Activated T-cell treated with anti-CD3 and anti-CD28 coated beads, Interleukin-2, amount 50 U/mL, for 72 hours (primary cell): ENCODE data around the gene AFAP1. TPM values are rescaled to one million over a fixed set of nuclear protein-coding genes. Genes with fewer than 3 reads are reported as not detected.

Experiments used
- ATAC-seq, 2 donors: fragments of 150-1000 bp; cut with Tn5 transposase; replicated peaks in 1 of 2; 2 replicates each; pipeline ENCODE4 v1.10.0; 2021; ENCODE audit warnings: moderate library complexity in 2 of 2, mild to moderate bottlenecking in 1 of 2
- DNase-seq, 2 donors: peaks; one replicate each; pipeline ENCODE4 v3.0.0; 2021 to 2022; ENCODE audit warnings: mixed read lengths in 1 of 2
- H3K27ac Mint-ChIP-seq: one replicate; pipeline ENCODE4 v1.8.0; 2022; ENCODE audit warnings: mild to moderate bottlenecking, moderate library complexity, mixed read lengths
- H3K27me3 Mint-ChIP-seq: one replicate; pipeline ENCODE4 v1.8.0; 2022; ENCODE audit warnings: low read depth, mixed read lengths
- H3K36me3 Mint-ChIP-seq, 2 donors: one replicate each; pipeline ENCODE4 v1.8.0; 2022; ENCODE audit warnings: mixed read lengths in 2 of 2, mild to moderate bottlenecking in 1 of 2; ENCODE audit not compliant: insufficient read depth in 2 of 2
- H3K4me1 Mint-ChIP-seq: one replicate; pipeline ENCODE4 v1.8.0; 2022; ENCODE audit warnings: low read depth, mixed read lengths
- H3K4me3 Mint-ChIP-seq, 2 donors: one replicate each; pipeline ENCODE4 v1.8.0; 2022; ENCODE audit warnings: mild to moderate bottlenecking in 2 of 2, mixed read lengths in 2 of 2, moderate library complexity in 2 of 2
- H3K9me3 Mint-ChIP-seq, 2 donors: one replicate each; pipeline ENCODE4 v1.8.0; 2022; ENCODE audit warnings: mixed read lengths in 2 of 2
- total RNA-seq, 2 donors: library from RNA; stranded (reverse); gene quantifications; one replicate each; pipeline ENCODE4 v1.2.3, GENCODE V29; 2022

The AFAP1 gene, protein sequence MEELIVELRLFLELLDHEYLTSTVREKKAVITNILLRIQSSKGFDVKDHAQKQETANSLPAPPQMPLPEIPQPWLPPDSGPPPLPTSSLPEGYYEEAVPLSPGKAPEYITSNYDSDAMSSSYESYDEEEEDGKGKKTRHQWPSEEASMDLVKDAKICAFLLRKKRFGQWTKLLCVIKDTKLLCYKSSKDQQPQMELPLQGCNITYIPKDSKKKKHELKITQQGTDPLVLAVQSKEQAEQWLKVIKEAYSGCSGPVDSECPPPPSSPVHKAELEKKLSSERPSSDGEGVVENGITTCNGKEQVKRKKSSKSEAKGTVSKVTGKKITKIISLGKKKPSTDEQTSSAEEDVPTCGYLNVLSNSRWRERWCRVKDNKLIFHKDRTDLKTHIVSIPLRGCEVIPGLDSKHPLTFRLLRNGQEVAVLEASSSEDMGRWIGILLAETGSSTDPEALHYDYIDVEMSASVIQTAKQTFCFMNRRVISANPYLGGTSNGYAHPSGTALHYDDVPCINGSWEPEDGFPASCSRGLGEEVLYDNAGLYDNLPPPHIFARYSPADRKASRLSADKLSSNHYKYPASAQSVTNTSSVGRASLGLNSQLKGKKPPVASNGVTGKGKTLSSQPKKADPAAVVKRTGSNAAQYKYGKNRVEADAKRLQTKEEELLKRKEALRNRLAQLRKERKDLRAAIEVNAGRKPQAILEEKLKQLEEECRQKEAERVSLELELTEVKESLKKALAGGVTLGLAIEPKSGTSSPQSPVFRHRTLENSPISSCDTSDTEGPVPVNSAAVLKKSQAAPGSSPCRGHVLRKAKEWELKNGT
- total RNA-seq: 10 to 100 TPM; 30.6 to 49.3 TPM

DNA sequence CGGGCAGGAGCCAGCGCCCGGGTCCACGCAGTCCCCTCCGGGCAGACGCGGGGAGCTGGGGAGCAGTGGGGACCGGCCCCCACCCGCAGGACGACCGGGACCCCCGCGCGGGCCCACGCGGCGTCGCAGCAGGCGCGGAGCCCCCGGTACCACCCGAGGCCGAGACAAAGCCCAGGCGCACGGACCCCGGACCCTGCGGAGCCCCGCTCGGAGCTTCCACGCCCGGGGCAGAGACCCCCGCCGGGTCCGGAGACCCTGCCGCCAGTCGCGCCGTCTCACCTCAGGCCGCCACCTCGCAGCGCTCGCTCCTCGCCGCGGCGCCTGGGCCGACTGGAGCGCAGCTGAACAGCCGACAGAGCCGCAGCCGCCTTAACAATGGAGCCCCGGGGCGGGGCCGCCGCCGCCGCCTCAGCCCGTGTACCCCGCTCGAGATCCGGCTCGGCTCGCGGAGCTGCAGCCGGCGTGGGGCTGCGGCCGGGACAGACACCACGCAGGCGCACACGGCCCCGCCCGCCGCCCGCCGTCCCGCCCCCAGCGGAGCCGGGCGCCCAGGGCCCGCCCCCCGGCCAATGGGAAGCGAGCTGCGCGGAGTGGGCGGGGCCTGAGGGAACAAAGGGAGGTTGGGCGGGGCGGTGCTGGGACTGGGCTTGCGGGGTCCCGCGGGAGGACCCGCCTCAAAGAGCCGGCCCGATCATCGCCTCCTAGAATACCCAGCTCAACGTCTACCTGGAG, at the start of gene AFAP1:
Gene AFAP1 (minus strand): TSS at position 485 of the 732 bp plus-strand sequence. CDS start 67,783 bp downstream, outside the sequence.
- no peak within 1 kb of the TSS for H3K27ac Mint-ChIP-seq
- ATAC-seq: peak; percentile 95 to 97
- peak within 1 kb of the TSS; percentile 81 to 91 for H3K4me3 Mint-ChIP-seq
- peak; percentile 89 to 94 for DNase-seq
- no peaks in the 10 kb centered on the region for H3K36me3 Mint-ChIP-seq
- peaks cover 26% of the 10 kb centered on the region for H3K4me1 Mint-ChIP-seq
- no peaks in the 10 kb centered on the region for H3K9me3 Mint-ChIP-seq
- peaks cover 31% of the 10 kb centered on the region for H3K27me3 Mint-ChIP-seq

GRCh38 chr4:7988437-7988836, 48.8 kb upstream of the AFAP1 start:
- no peak for DNase-seq
- Mint-ChIP-seq H3K9me3 (no peaks in the 10 kb centered on the region), H3K36me3 (no peaks in the 10 kb centered on the region), H3K27me3 (no peaks in the 10 kb centered on the region), H3K27ac (no peak overlapping the region), H3K4me1 (peaks cover 6% of the 10 kb centered on the region), H3K4me3 (no peak overlapping the region)
- no peak for ATAC-seq

- Mint-ChIP-seq H3K9me3 (no peaks in the 10 kb centered on the region), H3K36me3 (no peaks in the 10 kb centered on the region), H3K4me1 (peaks cover 6% of the 10 kb centered on the region), H3K27me3 (no peaks in the 10 kb centered on the region), H3K4me3 (no peak overlapping the region), H3K27ac (no peak overlapping the region)
- ATAC-seq: peak; percentile 81 to 82
- peak; percentile 70 to 83 for DNase-seq
Measured at GRCh38 chr4:7987148-7987989, 47.7 kb upstream of the AFAP1 start.

- Mint-ChIP-seq H3K4me3 (peak overlapping the region; percentile 4 to 28), H3K27me3 (no peaks in the 10 kb centered on the region), H3K4me1 (peaks cover 6% of the 10 kb centered on the region), H3K36me3 (no peaks in the 10 kb centered on the region), H3K27ac (no peak overlapping the region), H3K9me3 (no peaks in the 10 kb centered on the region)
- no peak for DNase-seq
- peak; percentile 27 for ATAC-seq
Measured at GRCh38 chr4:7985891-7986441, 46.3 kb upstream of the AFAP1 start.

GRCh38 chr4:7985072-7985471, 45.4 kb upstream of the AFAP1 start:
- H3K27me3 Mint-ChIP-seq: no peaks in the 10 kb centered on the region
- no peak overlapping the region for H3K27ac Mint-ChIP-seq
- ATAC-seq (peak in 1 of 2 donors; percentile 24), DNase-seq (no peak)
- peaks cover 6% of the 10 kb centered on the region for H3K4me1 Mint-ChIP-seq
- H3K4me3 Mint-ChIP-seq: no peak overlapping the region
- no peaks in the 10 kb centered on the region for H3K36me3 Mint-ChIP-seq
- H3K9me3 Mint-ChIP-seq: no peaks in the 10 kb centered on the region

GRCh38 chr4:7984286-7984925, 44.7 kb upstream of the AFAP1 start:
- Mint-ChIP-seq H3K9me3 (no peaks in the 10 kb centered on the region), H3K36me3 (no peaks in the 10 kb centered on the region), H3K4me3 (no peak overlapping the region), H3K27ac (no peak overlapping the region), H3K27me3 (no peaks in the 10 kb centered on the region), H3K4me1 (peaks cover 6% of the 10 kb centered on the region)
- ATAC-seq (no peak), DNase-seq (no peak)

- Mint-ChIP-seq H3K36me3 (no peaks in the 10 kb centered on the region), H3K4me3 (no peak overlapping the region), H3K9me3 (no peaks in the 10 kb centered on the region), H3K4me1 (peaks cover 6% of the 10 kb centered on the region), H3K27me3 (no peaks in the 10 kb centered on the region), H3K27ac (no peak overlapping the region)
- no peak for DNase-seq
- no peak for ATAC-seq
Measured at GRCh38 chr4:7983296-7983695, 43.6 kb upstream of the AFAP1 start.

DNA sequence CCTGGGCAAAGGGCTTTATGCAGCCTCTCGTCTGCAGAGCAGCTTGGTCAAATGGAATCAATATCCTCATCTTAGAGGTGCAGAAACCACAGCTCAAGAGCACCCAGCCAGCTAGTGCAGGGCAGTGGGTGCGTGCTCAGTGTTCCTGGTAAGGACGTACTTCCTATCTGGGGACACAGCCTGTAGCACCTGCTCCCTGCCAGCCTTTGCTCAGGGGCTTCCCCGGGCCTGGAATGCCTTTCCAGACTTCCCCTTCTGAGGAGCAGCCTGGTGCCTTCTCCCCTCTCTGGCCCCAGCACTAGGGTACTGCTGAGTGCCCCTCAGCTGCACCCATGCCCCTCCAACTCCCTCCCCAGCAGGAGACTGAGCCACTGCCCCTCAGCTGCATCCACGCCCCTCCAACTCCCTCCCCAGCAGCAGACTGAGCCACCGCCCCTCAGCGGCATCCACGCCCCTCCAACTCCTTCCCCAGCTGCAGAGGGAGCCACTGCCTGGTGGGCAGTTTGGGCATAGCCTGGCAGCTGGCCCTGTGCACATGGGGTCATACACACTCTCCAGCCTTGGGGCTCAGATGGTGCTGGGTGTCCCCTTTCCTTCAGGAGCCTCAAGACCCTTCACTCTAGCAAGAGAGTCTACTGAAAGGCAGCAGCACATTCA, 42.2 kb upstream of the AFAP1 start:
- Mint-ChIP-seq H3K27me3 (no peaks in the 10 kb centered on the region), H3K36me3 (no peaks in the 10 kb centered on the region), H3K4me1 (peaks cover 6% of the 10 kb centered on the region), H3K4me3 (no peak overlapping the region), H3K27ac (no peak overlapping the region), H3K9me3 (no peaks in the 10 kb centered on the region)
- DNase-seq (no peak), ATAC-seq (no peak)

GRCh38 chr4:7980036-7980435, 40.4 kb upstream of the AFAP1 start:
- DNase-seq (no peak), ATAC-seq (no peak)
- no peak overlapping the region for H3K27ac Mint-ChIP-seq
- H3K4me3 Mint-ChIP-seq: no peak overlapping the region
- H3K27me3 Mint-ChIP-seq: no peaks in the 10 kb centered on the region
- H3K9me3 Mint-ChIP-seq: no peaks in the 10 kb centered on the region
- H3K4me1 Mint-ChIP-seq: no peaks in the 10 kb centered on the region
- H3K36me3 Mint-ChIP-seq: peaks cover 0 to 3% of the 10 kb centered on the region in 2 donors

- Mint-ChIP-seq H3K27me3 (no peaks in the 10 kb centered on the region), H3K36me3 (peaks cover 0 to 3% of the 10 kb centered on the region in 2 donors), H3K4me3 (no peak overlapping the region), H3K9me3 (no peaks in the 10 kb centered on the region), H3K27ac (no peak overlapping the region), H3K4me1 (no peaks in the 10 kb centered on the region)
- ATAC-seq (no peak), DNase-seq (no peak)
Measured at GRCh38 chr4:7979652-7979968, 39.9 kb upstream of the AFAP1 start.

GRCh38 chr4:7978907-7979651, 39.4 kb upstream of the AFAP1 start:
- H3K4me3 Mint-ChIP-seq: no peak overlapping the region
- H3K27me3 Mint-ChIP-seq: no peaks in the 10 kb centered on the region
- H3K9me3 Mint-ChIP-seq: no peaks in the 10 kb centered on the region
- H3K36me3 Mint-ChIP-seq: peaks cover 0 to 3% of the 10 kb centered on the region in 2 donors
- DNase-seq: no peak
- no peak for ATAC-seq
- no peak overlapping the region for H3K27ac Mint-ChIP-seq
- no peaks in the 10 kb centered on the region for H3K4me1 Mint-ChIP-seq
